ENCODE measurements around the gene FMNL2. TPM values are rescaled to one million over a fixed set of nuclear protein-coding genes. Genes with fewer than 3 reads are reported as not detected.
A peak's percentile ranks its signal among the peaks of the same experiment; 100 is the strongest.

The FMNL2 gene
- total and polyA plus RNA-seq, 2 experiments from 2014 or later: 5.1 to 11.7 TPM

- peaks cover 5% of the 10 kb centered on the region for H3K4me1 ChIP-seq (ENCODE audit: low read depth)
- H3K9me3 ChIP-seq (ENCODE audit: low read depth): no peaks in the 10 kb centered on the region
- no peak overlapping the region for H3K27ac ChIP-seq
- DNase-seq (ENCODE audit: low read depth in 1 of 2, low spot score in 1 of 2): no peak
- H3K27me3 ChIP-seq: no peaks in the 10 kb centered on the region
- H3K4me3 ChIP-seq: no peak overlapping the region
- H3K36me3 ChIP-seq: no peaks in the 10 kb centered on the region
- TF ChIP-seq CTCF (IDR thresholded peaks at IDR 0.05; ENCODE audit: low read depth, low read length): no peak
These were observed 227.4 kb downstream of the FMNL2 start for GRCh38 chr2:152562198-152562884.

GRCh38 chr2:152563764-152564163 is 228.8 kb downstream of the FMNL2 start:
- no peak overlapping the region for H3K27ac ChIP-seq
- H3K9me3 ChIP-seq (ENCODE audit: low read depth): no peaks in the 10 kb centered on the region
- peaks cover 5% of the 10 kb centered on the region for H3K4me1 ChIP-seq (ENCODE audit: low read depth)
- TF ChIP-seq CTCF (IDR thresholded peaks at IDR 0.05; ENCODE audit: low read depth, low read length): no peak
- DNase-seq (ENCODE audit: low read depth in 1 of 2, low spot score in 1 of 2): no peak
- H3K4me3 ChIP-seq: no peak overlapping the region
- no peaks in the 10 kb centered on the region for H3K27me3 ChIP-seq
- H3K36me3 ChIP-seq: no peaks in the 10 kb centered on the region

GRCh38 chr2:152564754-152565551 is 230.0 kb downstream of the FMNL2 start:
- H3K9me3 ChIP-seq (ENCODE audit: low read depth): no peaks in the 10 kb centered on the region
- H3K36me3 ChIP-seq: no peaks in the 10 kb centered on the region
- H3K4me3 ChIP-seq: no peak overlapping the region
- TF ChIP-seq CTCF (IDR thresholded peaks at IDR 0.05; ENCODE audit: low read depth, low read length): no peak
- no peak for DNase-seq (ENCODE audit: low read depth in 1 of 2, low spot score in 1 of 2)
- H3K27me3 ChIP-seq: no peaks in the 10 kb centered on the region
- H3K4me1 ChIP-seq (ENCODE audit: low read depth): peaks cover 5% of the 10 kb centered on the region
- no peak overlapping the region for H3K27ac ChIP-seq

GRCh38 chr2:152565884-152566727 is 231.1 kb downstream of the FMNL2 start:
- Histone ChIP-seq H3K27ac (peak overlapping the region; percentile 6), H3K27me3 (no peaks in the 10 kb centered on the region), H3K9me3 (ENCODE audit: low read depth) (no peaks in the 10 kb centered on the region), H3K36me3 (no peaks in the 10 kb centered on the region), H3K4me1 (ENCODE audit: low read depth) (peaks cover 5% of the 10 kb centered on the region), H3K4me3 (no peak overlapping the region)
- TF ChIP-seq CTCF (IDR thresholded peaks at IDR 0.05; ENCODE audit: low read depth, low read length): no peak
- DNase-seq (ENCODE audit: low read depth in 1 of 2, low spot score in 1 of 2): no peak

- H3K36me3 ChIP-seq: no peaks in the 10 kb centered on the region
- peaks cover 5% of the 10 kb centered on the region for H3K4me1 ChIP-seq (ENCODE audit: low read depth)
- no peak for DNase-seq (ENCODE audit: low read depth in 1 of 2, low spot score in 1 of 2)
- H3K27me3 ChIP-seq: no peaks in the 10 kb centered on the region
- H3K9me3 ChIP-seq (ENCODE audit: low read depth): no peaks in the 10 kb centered on the region
- no peak for TF ChIP-seq CTCF (IDR thresholded peaks at IDR 0.05; ENCODE audit: low read depth, low read length)
- H3K4me3 ChIP-seq: no peak overlapping the region
- H3K27ac ChIP-seq: no peak overlapping the region
These were observed 231.7 kb downstream of the FMNL2 start for GRCh38 chr2:152566728-152567069.

All from cardiac muscle cell (in vitro differentiated cells and primary cell).